PC-9 (cell line): ENCODE data around the gene FES. TPM values are rescaled to one million over a fixed set of nuclear protein-coding genes. Genes with fewer than 3 reads are reported as not detected.

Source experiments
- BruUV-seq: library from RNA; stranded (reverse); fragments of 400-500 nt; replicated peaks from 2 replicates; lab custom pipeline; 2021; lab: Mats Ljungman, UMichigan
- CTCF ChIA-PET: fragments of 300-600 bp; sonication (Branson Sonifier 250); formaldehyde crosslinking; loops from one replicate; lab custom pipeline; 2022; ENCODE audit warnings: antibody characterized with exemption; lab: Charles Lee
- POLR2A ChIA-PET: fragments of 300-600 bp; sonication (Branson Sonifier 250); formaldehyde crosslinking; loops from one replicate; lab custom pipeline; 2022; ENCODE audit warnings: antibody characterized with exemption; ENCODE audit not compliant: unreplicated experiment; lab: Charles Lee
- DNase-seq, 2 experiments: peaks; one replicate each; pipeline versions ENCODE4 v3.0.0 to v3.0.0-alpha.2; 2015 to 2022; ENCODE audit warnings: mixed read lengths in 1 of 2
- H2AFZ ChIP-seq: fragments of 200-600 bp; sonication (generic); 2 replicates; pipeline ENCODE4 v1.8.1; 2017; ENCODE audit warnings: antibody characterized with exemption
- H3F3A ChIP-seq: fragments of 200-600 bp; sonication (generic); 2 replicates; pipeline ENCODE4 v1.8.1; 2017; ENCODE audit warnings: antibody characterized with exemption, mild to moderate bottlenecking, low read depth; ENCODE audit not compliant: insufficient read depth
- H3K27ac ChIP-seq: fragments of 200-600 bp; sonication (generic); 2 replicates; pipeline ENCODE4 v1.6.1; 2016; ENCODE audit warnings: mixed run types
- H3K27me3 ChIP-seq: fragments of 200-600 bp; sonication (generic); 2 replicates; pipeline ENCODE4 v1.6.1; 2016; ENCODE audit warnings: low read depth, mixed run types; ENCODE audit not compliant: insufficient read depth
- H3K36me3 ChIP-seq: fragments of 200-600 bp; sonication (generic); 2 replicates; pipeline ENCODE4 v1.6.1; 2016; ENCODE audit warnings: low read depth, mixed run types
- H3K4me1 ChIP-seq: fragments of 200-600 bp; sonication (generic); replicated peaks from 2 replicates; pipeline ENCODE4 v1.6.1; 2016; ENCODE audit warnings: mixed run types; ENCODE audit not compliant: insufficient read depth
- H3K4me2 ChIP-seq: fragments of 200-600 bp; sonication (generic); 2 replicates; pipeline ENCODE4 v1.6.1; 2017; ENCODE audit warnings: mixed run types
- H3K4me3 ChIP-seq: fragments of 200-600 bp; sonication (generic); 2 replicates; pipeline ENCODE4 v1.6.1; 2016; ENCODE audit warnings: mixed run types
- H3K79me2 ChIP-seq: fragments of 200-600 bp; sonication (generic); 2 replicates; pipeline ENCODE4 v1.6.1; 2017; ENCODE audit warnings: low read depth, mixed run types
- H3K9me2 ChIP-seq: fragments of 200-600 bp; sonication (generic); 2 replicates; pipeline ENCODE4 v1.8.1; 2017; ENCODE audit warnings: mild to moderate bottlenecking; ENCODE audit not compliant: insufficient read depth
- H3K9me3 ChIP-seq: fragments of 200-600 bp; sonication (generic); 2 replicates; pipeline ENCODE4 v1.8.1; 2016; ENCODE audit warnings: low read depth; ENCODE audit not compliant: insufficient read depth
- H4K20me1 ChIP-seq: fragments of 200-600 bp; sonication (generic); 2 replicates; pipeline ENCODE4 v1.8.1; 2017; ENCODE audit not compliant: insufficient read depth
- EZH2 ChIP-seq: fragments of 200-600 bp; sonication (generic); IDR thresholded peaks from 2 replicates; pipeline ENCODE4 v1.8.0; 2017; ENCODE audit warnings: antibody characterized with exemption, low read depth
- intact Hi-C: fragments of 100-400 bp; cut with micrococcal nuclease; formaldehyde crosslinking; loops from one replicate; pipeline ENCODE4 v1.10.0; 2022; ENCODE audit not compliant: unreplicated experiment
- total RNA-seq: library from RNA; stranded (reverse); gene quantifications from 2 replicates; pipeline ENCODE4 v1.2.3, GENCODE V29; 2021
- TF ChIP-seq, protein P1 (sequence below): fragments of 200-600 bp; sonication (generic); conservative IDR thresholded peaks from 2 replicates; pipeline ENCODE4 v1.6.1; 2017; ENCODE audit warnings: mixed run types, antibody characterized with exemption, mild to moderate bottlenecking, moderate library complexity

The FES gene
- total RNA-seq, 1 experiment from 2014 or later: 3.8 TPM

DNA sequence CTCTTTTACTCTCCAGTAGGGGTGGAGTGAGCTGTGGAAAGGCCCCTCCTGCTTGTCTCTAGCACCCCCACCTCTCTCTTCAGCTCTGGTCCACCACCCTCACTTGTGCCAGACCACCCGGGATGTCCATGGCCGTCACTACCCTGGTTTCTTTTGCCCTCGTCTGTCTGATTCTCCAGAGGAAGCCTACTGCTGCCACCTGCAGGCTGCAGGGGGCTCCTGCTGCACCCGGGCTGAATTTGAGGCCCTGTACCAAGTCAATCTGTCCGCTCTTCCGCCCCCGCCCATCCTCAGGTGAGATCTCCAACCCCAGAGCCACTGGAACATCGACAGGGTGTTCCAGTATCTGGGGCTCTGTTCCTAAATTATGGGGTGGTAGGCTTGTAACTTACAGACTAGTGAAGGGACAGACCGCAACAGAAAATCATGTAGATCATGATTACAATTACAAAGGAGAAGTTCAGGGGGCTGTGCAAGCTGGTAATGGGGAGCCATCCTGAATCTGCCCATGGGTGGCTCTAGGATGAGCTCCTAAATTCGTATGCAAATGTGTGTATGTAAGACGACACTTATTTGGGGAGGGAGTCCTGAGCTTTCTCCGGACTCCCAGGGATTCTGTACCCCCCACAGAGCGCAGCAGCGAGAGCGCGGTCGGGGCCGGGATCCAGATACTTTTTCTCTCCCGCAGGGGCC, 50.1 kb downstream of the FES start:
- H3K79me2 ChIP-seq: peaks cover 11% of the 10 kb centered on the region
- H3K4me1 ChIP-seq: peaks cover 22% of the 10 kb centered on the region
- TF ChIP-seq, protein P1, sequence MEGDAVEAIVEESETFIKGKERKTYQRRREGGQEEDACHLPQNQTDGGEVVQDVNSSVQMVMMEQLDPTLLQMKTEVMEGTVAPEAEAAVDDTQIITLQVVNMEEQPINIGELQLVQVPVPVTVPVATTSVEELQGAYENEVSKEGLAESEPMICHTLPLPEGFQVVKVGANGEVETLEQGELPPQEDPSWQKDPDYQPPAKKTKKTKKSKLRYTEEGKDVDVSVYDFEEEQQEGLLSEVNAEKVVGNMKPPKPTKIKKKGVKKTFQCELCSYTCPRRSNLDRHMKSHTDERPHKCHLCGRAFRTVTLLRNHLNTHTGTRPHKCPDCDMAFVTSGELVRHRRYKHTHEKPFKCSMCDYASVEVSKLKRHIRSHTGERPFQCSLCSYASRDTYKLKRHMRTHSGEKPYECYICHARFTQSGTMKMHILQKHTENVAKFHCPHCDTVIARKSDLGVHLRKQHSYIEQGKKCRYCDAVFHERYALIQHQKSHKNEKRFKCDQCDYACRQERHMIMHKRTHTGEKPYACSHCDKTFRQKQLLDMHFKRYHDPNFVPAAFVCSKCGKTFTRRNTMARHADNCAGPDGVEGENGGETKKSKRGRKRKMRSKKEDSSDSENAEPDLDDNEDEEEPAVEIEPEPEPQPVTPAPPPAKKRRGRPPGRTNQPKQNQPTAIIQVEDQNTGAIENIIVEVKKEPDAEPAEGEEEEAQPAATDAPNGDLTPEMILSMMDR: peak; percentile 80
- no peak for TF ChIP-seq EZH2
- intact Hi-C loops: loop anchor here (1.0 to 10.0 kb wide), 6 partner anchors 60 to 832 kb away; partner anchors contain the start of genes BLM, IDH2 and PRC1
- BruUV-seq: no TSS peak
- no peaks in the 10 kb centered on the region for H4K20me1 ChIP-seq
- H3K36me3 ChIP-seq: no peaks in the 10 kb centered on the region
- peaks cover 15% of the 10 kb centered on the region; the same call in 1 of the 2 replicates for H3F3A ChIP-seq
- H3K27me3 ChIP-seq: no peaks in the 10 kb centered on the region
- peak overlapping the region; percentile 90 for H2AFZ ChIP-seq
- no peaks in the 10 kb centered on the region for H3K9me3 ChIP-seq
- H3K27ac ChIP-seq: no peak overlapping the region
- POLR2A ChIA-PET: interaction anchor here (0.6 to 1.1 kb wide), 3 partner anchors 15 to 30 kb away, joined by 4 to 9 read pairs (median 5); partner anchors contain the start of gene RCCD1
- CTCF ChIA-PET: interaction anchor here (0.5 to 1.8 kb wide), 4 partner anchors 9 to 1321 kb away, joined by 4 to 12 read pairs (median 10); no protein-coding TSS in a partner anchor
- H3K4me3 ChIP-seq: peak overlapping the region; percentile 89
- H3K4me2 ChIP-seq: peak overlapping the region; percentile 83
- peak; percentile 73 to 86 for DNase-seq
- no peaks in the 10 kb centered on the region for H3K9me2 ChIP-seq

DNA sequence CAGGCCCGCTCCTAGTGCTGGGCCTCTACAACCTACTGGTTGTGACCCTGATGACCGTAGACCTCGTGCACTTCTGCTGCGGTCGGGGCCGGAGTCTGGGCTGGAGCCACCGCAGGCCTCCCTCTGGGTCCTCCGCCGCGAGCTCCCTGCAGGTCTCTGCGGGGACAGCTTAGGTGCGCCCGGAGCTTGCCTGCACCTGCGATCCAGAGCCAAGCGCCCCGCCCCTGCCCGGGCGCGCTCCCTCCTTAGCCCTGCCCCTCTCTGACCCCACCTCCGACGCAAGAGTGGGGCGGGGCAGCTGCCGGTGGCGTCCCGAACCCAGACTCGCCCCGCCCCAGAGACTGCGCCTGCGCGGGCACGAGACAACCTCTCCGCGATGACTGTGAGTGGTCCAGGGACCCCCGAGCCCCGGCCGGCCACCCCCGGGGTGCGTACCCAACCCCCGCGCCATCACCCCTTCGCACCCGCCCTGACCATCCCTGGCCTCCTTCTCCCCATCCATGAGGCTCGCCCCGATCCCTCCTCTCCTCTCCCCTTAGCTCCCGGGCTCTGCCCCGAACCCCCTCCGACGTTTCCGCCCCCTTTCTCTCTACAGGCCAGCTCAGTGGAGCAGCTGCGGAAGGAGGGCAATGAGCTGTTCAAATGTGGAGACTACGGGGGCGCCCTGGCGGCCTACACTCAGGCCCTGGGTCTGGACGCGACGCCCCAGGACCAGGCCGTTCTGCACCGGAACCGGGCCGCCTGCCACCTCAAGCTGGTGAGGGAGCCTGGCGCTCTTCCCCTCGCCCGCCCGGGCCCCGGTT, 50.8 kb downstream of the FES start, which contains the start of gene UNC45A:
UNC45A (plus strand) TSS at position 337 of the 803 bp plus-strand sequence; CDS start at position 377, 40 bp downstream.
- POLR2A ChIA-PET: interaction anchor here (0.6 to 1.1 kb wide), 7 partner anchors 14 to 636 kb away, joined by 3 to 9 read pairs (median 4); partner anchors contain the start of genes PRC1, RCCD1 and VPS33B
- no TSS peak for BruUV-seq

More for the DNA sequence above, 50.8 kb downstream of the FES start, which contains the start of gene UNC45A:
- intact Hi-C loops: loop anchor here (1.0 to 10.0 kb wide), 6 partner anchors 60 to 833 kb away; partner anchors contain the start of genes BLM, IDH2 and PRC1
- no peaks in the 10 kb centered on the region for H3K9me3 ChIP-seq
- TF ChIP-seq EZH2: no peak
- TF ChIP-seq, protein P1: no peak
- H3K27ac ChIP-seq: no peak within 1 kb of the TSS
- peaks cover 20% of the 10 kb centered on the region for H3K4me1 ChIP-seq
- peak within 1 kb of the TSS; percentile 83 for H3K4me2 ChIP-seq
- H3K27me3 ChIP-seq: no peaks in the 10 kb centered on the region
- no peaks in the 10 kb centered on the region; the same call in 1 of the 2 replicates for H3K36me3 ChIP-seq
- H3K79me2 ChIP-seq: peaks cover 11% of the 10 kb centered on the region
- H3F3A ChIP-seq: peaks cover 15% of the 10 kb centered on the region; the same call in 1 of the 2 replicates
- no peaks in the 10 kb centered on the region for H4K20me1 ChIP-seq
- H3K4me3 ChIP-seq: peak within 1 kb of the TSS; percentile 89
- CTCF ChIA-PET: interaction anchor here (0.6 to 1.8 kb wide), 7 partner anchors 8 to 751 kb away, joined by 3 to 12 read pairs (median 8); no protein-coding TSS in a partner anchor
- DNase-seq: peak; percentile 80 to 94
- no peaks in the 10 kb centered on the region for H3K9me2 ChIP-seq
- peak within 1 kb of the TSS; percentile 90 for H2AFZ ChIP-seq
